Activated naive CD4-positive, alpha-beta T cell (primary cell): ENCODE data around the gene ORC1.

Experiments used
- DNase-seq, 4 experiments: peaks; one replicate each; lab custom pipeline; 2025; lab: John Stamatoyannopoulos, UW

The ORC1 gene

GRCh38 chr1:52404116-52404974 is at the start of gene ORC1, which contains the start of gene PRPF38A:
ORC1 (minus strand) TSS chr1:52404423; CDS start chr1:52402223, 2,200 bp downstream.
PRPF38A (plus strand) TSS chr1:52404602; CDS start chr1:52404750, 148 bp downstream.
- peak; percentile 90 to 97 (median 94) for DNase-seq

- DNase-seq: no peak
Observed at GRCh38 chr1:52444463-52444862, 40.2 kb upstream of the ORC1 start.

GRCh38 chr1:52439976-52440375 is 35.8 kb upstream of the ORC1 start:
- DNase-seq: no peak

- no peak for DNase-seq
Observed at GRCh38 chr1:52436817-52437216, 32.6 kb upstream of the ORC1 start.

- DNase-seq: no peak
Observed at GRCh38 chr1:52435650-52436049, 31.4 kb upstream of the ORC1 start.

- DNase-seq: no peak
Observed at GRCh38 chr1:52435211-52435610, 31.0 kb upstream of the ORC1 start.

- DNase-seq: no peak
Observed at GRCh38 chr1:52432807-52433206, 28.6 kb upstream of the ORC1 start.

- no peak for DNase-seq
Observed at GRCh38 chr1:52427152-52427551, 22.9 kb upstream of the ORC1 start.

GRCh38 chr1:52426371-52426770 is 22.1 kb upstream of the ORC1 start:
- DNase-seq: no peak

- DNase-seq: no peak
Observed at GRCh38 chr1:52424813-52425212, 20.6 kb upstream of the ORC1 start.

GRCh38 chr1:52424231-52424636 is 20.0 kb upstream of the ORC1 start:
- DNase-seq: no peak

- peak; percentile 2 to 51 (median 34) for DNase-seq
Observed at GRCh38 chr1:52423771-52424170, 19.5 kb upstream of the ORC1 start.

GRCh38 chr1:52423055-52423454 is 18.8 kb upstream of the ORC1 start:
- DNase-seq: no peak

GRCh38 chr1:52420713-52421112 is 16.5 kb upstream of the ORC1 start:
- DNase-seq: no peak

GRCh38 chr1:52416811-52417210 is 12.6 kb upstream of the ORC1 start:
- DNase-seq: no peak

- DNase-seq: no peak
Observed at GRCh38 chr1:52414942-52415341, 10.7 kb upstream of the ORC1 start.

- no peak for DNase-seq
Observed at GRCh38 chr1:52413410-52413989, 9.3 kb upstream of the ORC1 start.

- DNase-seq: no peak
Observed at GRCh38 chr1:52404975-52405338, 734 bp upstream of the ORC1 start.

- DNase-seq: peak in 2 of 4 experiments; percentile 14 to 23
Observed at GRCh38 chr1:52403566-52404115, 582 bp downstream of the ORC1 start.

GRCh38 chr1:52402860-52403240 is 1.4 kb downstream of the ORC1 start:
- no peak for DNase-seq

- DNase-seq: no peak
Observed at GRCh38 chr1:52400131-52400530, 4.1 kb downstream of the ORC1 start.

- no peak for DNase-seq
Observed at GRCh38 chr1:52399629-52400028, 4.6 kb downstream of the ORC1 start.

- DNase-seq: no peak
Observed at GRCh38 chr1:52393174-52393573, 11.0 kb downstream of the ORC1 start.
